SK-N-SH treated with all-trans-retinoic acid at 6 μM for 48 hours (cell line): Measurements from ENCODE around the gene HGD.
"Not testable (repeated sequence)": the region's sequence is repeated elsewhere in the genome, so short reads cannot be mapped to it uniquely, and the experiment has no call there.

ENCODE experiments used
- ATAC-seq: fragments of 200-7000 bp; cut with Tn5 transposase; 3 replicates; pipeline ENCODE4 v1.9.1; 2020; ENCODE audit warnings: mild to moderate bottlenecking, moderate library complexity
- ARNTL ChIP-seq: fragments of 450-650 bp; formaldehyde crosslinking; IDR thresholded peaks from 2 replicates; pipeline ENCODE4 v1.5.0; 2020; ENCODE audit warnings: low read depth, mild to moderate bottlenecking, moderate library complexity, borderline replicate concordance
- BACH2 ChIP-seq: fragments of 250-450 bp; sonication (Bioruptor Pico); IDR thresholded peaks from 2 replicates; pipeline ENCODE4 v1.9.0; 2021; ENCODE audit warnings: mild to moderate bottlenecking, borderline replicate concordance
- CSRNP3 ChIP-seq: fragments of 250-450 bp; sonication (Bioruptor Pico); IDR thresholded peaks from 2 replicates; pipeline ENCODE4 v1.5.1; 2021; ENCODE audit warnings: mild to moderate bottlenecking, moderate library complexity
- ESRRG ChIP-seq: fragments of 250-450 bp; sonication (Bioruptor Pico); IDR thresholded peaks from 2 replicates; pipeline ENCODE4 v1.6.1; 2021; ENCODE audit warnings: mild to moderate bottlenecking
- GLIS3 ChIP-seq: fragments of 250-450 bp; sonication (Bioruptor Pico); IDR thresholded peaks from 2 replicates; pipeline ENCODE4 v1.5.0; 2020; ENCODE audit warnings: mild to moderate bottlenecking, moderate library complexity
- ISL1 ChIP-seq: fragments of 250-450 bp; sonication (Bioruptor Pico); IDR thresholded peaks from 2 replicates; pipeline ENCODE4 v2.1.2; 2022; ENCODE audit warnings: mild to moderate bottlenecking, moderate library complexity
- OSR1 ChIP-seq: fragments of 250-450 bp; sonication (Bioruptor Pico); IDR thresholded peaks from 2 replicates; pipeline ENCODE4 v1.8.0; 2022; ENCODE audit warnings: moderate library complexity, mild to moderate bottlenecking, inconsistent platforms
- PATZ1 ChIP-seq: fragments of 250-450 bp; sonication (Bioruptor Pico); IDR thresholded peaks from 2 replicates; pipeline ENCODE4 v1.8.0; 2020; ENCODE audit warnings: mild to moderate bottlenecking, moderate library complexity, borderline replicate concordance
- RARB ChIP-seq: fragments of 250-450 bp; sonication (Bioruptor Pico); IDR thresholded peaks from 2 replicates; pipeline ENCODE4 v1.8.0; 2021; ENCODE audit warnings: mild to moderate bottlenecking, moderate library complexity
- SNAI2 ChIP-seq: fragments of 250-450 bp; sonication (Bioruptor Pico); IDR thresholded peaks from 2 replicates; pipeline ENCODE4 v1.5.0; 2020; ENCODE audit warnings: mild to moderate bottlenecking, moderate library complexity
- TCF4 ChIP-seq: fragments of 250-450 bp; sonication (Bioruptor Pico); IDR thresholded peaks from 2 replicates; pipeline ENCODE4 v1.8.0; 2021; ENCODE audit warnings: mild to moderate bottlenecking, moderate library complexity, borderline replicate concordance
- TOX ChIP-seq: fragments of 250-450 bp; sonication (Bioruptor Pico); IDR thresholded peaks from 2 replicates; pipeline ENCODE4 v1.8.0; 2021; ENCODE audit warnings: mild to moderate bottlenecking, moderate library complexity, borderline replicate concordance
- TSHZ2 ChIP-seq: fragments of 250-450 bp; sonication (Bioruptor Pico); IDR thresholded peaks from 2 replicates; pipeline ENCODE4 v1.5.0; 2020; ENCODE audit warnings: mild to moderate bottlenecking, moderate library complexity
- ZC3H10 ChIP-seq: fragments of 250-450 bp; sonication (Bioruptor Pico); IDR thresholded peaks from 2 replicates; pipeline ENCODE4 v1.5.1; 2021; ENCODE audit warnings: mild to moderate bottlenecking, moderate library complexity
- ZFP30 ChIP-seq: fragments of 450-650 bp; formaldehyde crosslinking; IDR thresholded peaks from 2 replicates; pipeline ENCODE4 v1.5.0; 2022; ENCODE audit warnings: mild to moderate bottlenecking, moderate library complexity
- ZNF565 ChIP-seq: fragments of 450-650 bp; formaldehyde crosslinking; conservative IDR thresholded peaks from 2 replicates; pipeline ENCODE4 v1.5.0; 2020; ENCODE audit warnings: low read depth, mild to moderate bottlenecking, moderate library complexity
- ZNF70 ChIP-seq: fragments of 450-650 bp; formaldehyde crosslinking; IDR thresholded peaks from 2 replicates; pipeline ENCODE4 v1.5.0; 2020; ENCODE audit warnings: mild to moderate bottlenecking, moderate library complexity
- ZNF8 ChIP-seq: fragments of 450-650 bp; formaldehyde crosslinking; IDR thresholded peaks from 2 replicates; pipeline ENCODE4 v1.5.0; 2020; ENCODE audit warnings: mild to moderate bottlenecking, moderate library complexity

The HGD gene

GRCh38 chr3:120622457-120622856 lies 59.6 kb downstream of the HGD start (continued):
- no peak for TF ChIP-seq PATZ1 (CRISPR knock-in tag)

GRCh38 chr3:120616745-120617144 lies 65.3 kb downstream of the HGD start:
- ATAC-seq = not testable (repeated sequence)

- no peak for TF ChIP-seq CSRNP3 (CRISPR knock-in tag)
- no peak for TF ChIP-seq SNAI2 (CRISPR knock-in tag)
- no peak for TF ChIP-seq ZNF565 (CRISPR knock-in tag)
- no peak for TF ChIP-seq ZC3H10 (CRISPR knock-in tag)
- no peak for TF ChIP-seq ZNF70 (CRISPR knock-in tag)
- no peak for TF ChIP-seq ZNF8 (CRISPR knock-in tag)
- no peak for TF ChIP-seq GLIS3 (CRISPR knock-in tag)
- no peak for TF ChIP-seq ESRRG (CRISPR knock-in tag)
- ATAC-seq = no peak
Measured at GRCh38 chr3:120615847-120616609, 66.0 kb downstream of the HGD start.

GRCh38 chr3:120614765-120615164 lies 67.3 kb downstream of the HGD start:
- ATAC-seq = no peak
- no peak for TF ChIP-seq BACH2
- no peak for TF ChIP-seq TSHZ2 (CRISPR knock-in tag)
- TF ChIP-seq OSR1 (CRISPR knock-in tag) = no peak
- no peak for TF ChIP-seq ISL1 (CRISPR knock-in tag)
- TF ChIP-seq PATZ1 (CRISPR knock-in tag) = no peak
- TF ChIP-seq TOX (CRISPR knock-in tag) = no peak
- no peak for TF ChIP-seq ESRRG (CRISPR knock-in tag)
- no peak for TF ChIP-seq RARB
- TF ChIP-seq ZNF565 (CRISPR knock-in tag) = no peak
- TF ChIP-seq ZNF8 (CRISPR knock-in tag) = no peak
- TF ChIP-seq ARNTL (CRISPR knock-in tag) = no peak
- TF ChIP-seq CSRNP3 (CRISPR knock-in tag) = no peak
- no peak for TF ChIP-seq ZFP30
- no peak for TF ChIP-seq TCF4 (CRISPR knock-in tag)
